GM19043 (cell line): ENCODE results near the gene GADD45B.
"Not testable (repeated sequence)": the region's sequence is repeated elsewhere in the genome, so short reads cannot be mapped to it uniquely, and the experiment has no call there.

Experiments
- ATAC-seq: cut with Tn5 transposase; IDR thresholded peaks from one replicate; pipeline ENCODE4 v1.9.1; 2021; ENCODE audit warnings: low read depth; ENCODE audit not compliant: unreplicated experiment

GADD45B gene

GRCh38 chr19:2443116-2443784 is 32.7 kb upstream of the GADD45B start:
- ATAC-seq = no peak

GRCh38 chr19:2443785-2444182 is 32.1 kb upstream of the GADD45B start:
- no peak for ATAC-seq

DNA sequence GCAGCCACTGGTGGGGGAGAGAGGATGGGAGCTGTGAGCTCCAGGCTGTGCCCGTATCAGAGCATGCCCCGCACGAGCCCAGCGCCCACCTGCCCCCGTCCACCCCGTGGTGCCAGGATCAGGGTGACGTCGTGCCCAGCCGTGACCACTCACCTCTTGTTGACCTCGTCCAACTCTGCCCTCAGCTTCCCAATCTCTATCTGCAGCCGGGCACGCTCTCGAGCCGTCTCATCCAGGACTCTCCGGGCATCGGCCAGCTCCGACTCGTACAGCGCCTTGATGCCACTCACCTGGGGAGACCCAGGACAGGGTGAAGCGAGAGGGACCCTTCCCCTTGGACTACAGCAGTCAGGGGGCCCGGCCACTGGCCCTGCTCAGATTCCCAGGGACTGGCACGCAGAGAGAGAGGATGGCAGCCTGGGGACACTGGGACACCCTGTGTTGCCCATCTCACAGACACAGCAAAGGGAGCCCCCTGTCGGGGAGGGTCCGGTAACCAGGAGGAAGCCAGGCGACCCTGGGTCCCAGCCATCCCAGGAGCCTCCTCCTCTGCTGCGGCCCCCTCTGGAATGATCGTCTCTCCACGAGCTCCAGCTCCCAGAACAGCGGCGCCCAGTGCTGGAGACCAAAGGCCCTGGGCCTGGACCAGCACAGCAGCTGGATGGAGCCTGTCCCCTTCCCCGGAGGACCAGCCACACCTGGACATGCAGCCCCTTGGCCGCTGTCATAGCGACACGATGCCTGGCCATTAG is 31.5 kb upstream of the GADD45B start:
- ATAC-seq = no peak

DNA sequence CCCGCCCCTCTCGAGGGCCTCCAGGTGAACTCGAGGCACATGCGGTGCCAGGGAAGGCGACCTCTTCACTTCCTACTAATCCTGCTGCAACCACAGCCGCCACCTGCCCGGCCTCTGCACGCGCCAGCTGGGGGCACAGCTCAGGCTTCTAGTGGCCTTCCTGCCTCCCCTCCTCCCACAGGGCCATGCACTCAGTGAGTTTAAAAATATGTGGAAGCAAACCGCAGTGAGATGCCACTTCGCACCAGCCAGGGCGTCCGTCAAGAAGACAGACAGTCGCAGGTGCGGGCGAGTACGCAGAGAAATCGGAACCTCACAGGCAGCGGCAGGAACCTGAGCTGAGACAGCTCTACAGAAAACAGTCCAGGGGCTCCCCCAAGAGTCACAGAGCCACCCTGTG is 29.5 kb upstream of the GADD45B start:
- ATAC-seq = no peak

DNA sequence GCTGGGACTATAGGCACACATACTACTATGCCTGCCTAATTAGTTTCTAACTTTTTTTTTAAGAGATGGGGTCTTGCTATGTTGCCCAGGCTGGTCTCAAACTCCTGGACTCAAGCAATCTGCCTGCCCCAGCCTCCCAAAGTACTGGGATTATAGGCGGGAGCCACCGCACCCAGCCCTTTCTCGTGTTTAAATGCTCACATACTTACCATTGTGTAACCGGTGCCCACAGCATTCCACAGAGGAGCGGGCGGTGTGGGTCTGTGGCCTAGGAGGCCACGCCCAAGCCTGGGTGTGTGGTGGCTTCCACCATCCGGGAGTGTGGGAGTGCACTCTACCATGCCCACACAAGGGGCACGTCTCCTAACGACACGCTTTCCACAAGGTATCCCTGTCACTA is 26.9 kb upstream of the GADD45B start:
- no peak for ATAC-seq

DNA sequence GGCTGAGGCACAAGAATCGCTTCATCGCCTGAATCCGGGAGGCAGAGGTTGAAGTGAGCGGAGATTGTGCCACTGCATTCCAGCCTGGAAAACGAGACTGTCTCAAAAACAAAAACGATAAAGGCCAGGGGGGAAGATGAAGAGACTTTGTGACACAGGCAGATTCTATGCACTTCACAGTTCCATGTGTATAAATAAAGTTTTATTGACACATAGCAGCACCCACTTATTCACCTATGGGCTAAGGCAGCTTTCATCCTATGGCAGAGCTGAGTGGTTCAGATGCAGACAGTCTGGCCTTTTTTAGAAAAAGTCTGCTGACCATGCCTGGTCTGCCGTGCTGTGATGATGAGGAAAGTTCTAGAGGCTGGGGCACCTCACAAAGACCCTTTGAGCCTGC is 24.8 kb upstream of the GADD45B start:
- ATAC-seq = no peak

GRCh38 chr19:2451741-2452140 is 24.2 kb upstream of the GADD45B start:
- no peak for ATAC-seq

DNA sequence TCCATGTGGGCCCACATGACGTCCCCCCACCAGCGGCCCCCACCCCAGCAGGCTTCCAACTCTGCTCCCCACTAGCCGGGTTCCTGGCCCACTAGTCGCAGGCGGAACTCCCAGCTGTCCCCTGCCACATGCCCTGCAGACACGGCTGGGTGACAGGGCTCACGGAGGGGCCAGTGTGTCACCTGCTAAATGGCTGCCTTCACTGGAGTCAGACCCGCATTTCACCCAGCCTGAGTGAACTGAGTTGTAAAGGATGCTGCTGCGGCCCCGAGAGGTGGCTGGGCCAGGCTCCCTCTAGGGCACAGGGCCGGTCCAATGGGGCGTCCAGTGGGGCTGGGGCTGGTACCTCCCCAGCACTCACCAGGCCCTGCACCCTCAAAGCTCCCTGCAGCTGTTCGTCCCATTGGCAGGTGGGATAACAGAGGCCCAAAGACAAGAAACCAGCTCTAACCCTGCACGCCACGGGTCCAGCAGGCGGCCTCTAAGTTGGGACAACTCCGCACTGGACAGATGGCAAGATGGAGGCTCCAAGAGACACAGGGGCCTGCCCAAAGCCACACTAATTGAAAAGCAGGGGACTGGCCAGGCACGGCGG is 22.4 kb upstream of the GADD45B start:
- ATAC-seq = no peak

GRCh38 chr19:2454199-2454961 is 21.5 kb upstream of the GADD45B start:
- no peak for ATAC-seq

- no peak for ATAC-seq
Observed at GRCh38 chr19:2454962-2455850, 20.7 kb upstream of the GADD45B start.

DNA sequence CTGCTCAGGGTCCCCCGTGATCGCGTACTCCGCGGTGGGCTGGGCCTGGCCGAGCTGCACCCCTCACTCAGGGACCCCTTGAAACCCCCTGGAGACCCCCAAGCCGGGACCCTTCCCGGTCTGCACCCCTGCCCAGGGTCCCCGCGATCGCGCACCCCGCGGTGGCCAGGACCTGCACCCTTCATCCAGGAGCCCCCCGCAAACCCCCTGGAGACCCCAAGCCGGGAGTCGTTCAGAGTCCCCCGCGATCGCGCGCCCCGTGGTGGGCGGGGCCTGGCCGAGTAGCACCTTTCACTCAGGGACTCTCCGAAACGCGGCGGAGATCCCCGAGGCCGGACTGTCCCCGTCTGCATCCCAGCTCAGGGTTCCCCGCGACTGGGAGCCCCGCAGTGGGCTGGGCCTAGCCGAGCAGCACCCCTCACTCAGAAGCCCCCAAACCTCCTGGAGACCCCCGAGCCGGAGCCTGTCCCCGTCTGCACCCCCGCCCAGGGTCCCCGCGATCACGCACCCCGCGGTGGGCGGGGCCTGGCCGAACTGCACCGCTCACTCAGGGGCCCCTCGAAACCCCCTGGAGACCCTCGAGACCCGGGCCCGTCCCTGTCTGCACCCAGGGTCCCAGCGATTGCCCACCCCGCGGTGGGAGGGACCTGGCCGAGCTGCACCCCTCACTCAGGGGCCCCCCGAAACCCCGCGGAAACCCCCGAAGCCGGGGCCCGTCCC is 19.9 kb upstream of the GADD45B start:
- no peak for ATAC-seq

GRCh38 chr19:2457394-2458037 is 18.4 kb upstream of the GADD45B start:
- no peak for ATAC-seq

DNA sequence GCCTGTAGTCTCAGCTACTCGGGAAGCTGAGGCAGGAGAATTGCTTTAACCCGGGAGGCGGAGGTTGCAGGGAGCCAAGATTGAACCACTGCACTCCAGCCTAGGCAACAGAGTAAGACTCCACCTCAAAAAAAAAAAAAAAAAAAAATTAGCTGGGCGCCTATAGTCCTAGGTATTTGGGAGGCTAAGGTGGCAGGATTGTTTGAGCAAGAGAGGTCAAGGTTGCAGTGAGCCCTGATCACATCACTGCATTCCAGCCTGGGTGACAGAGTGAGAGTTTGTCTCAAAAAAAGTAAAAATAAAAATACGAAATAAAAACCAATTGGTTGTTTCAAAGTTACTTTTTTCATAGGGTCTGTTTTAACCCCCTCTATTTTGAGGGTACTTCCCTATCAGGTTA is 17.9 kb upstream of the GADD45B start:
- ATAC-seq = no peak

- ATAC-seq = not testable (repeated sequence)
Observed at GRCh38 chr19:2458776-2459175, 17.2 kb upstream of the GADD45B start.

DNA sequence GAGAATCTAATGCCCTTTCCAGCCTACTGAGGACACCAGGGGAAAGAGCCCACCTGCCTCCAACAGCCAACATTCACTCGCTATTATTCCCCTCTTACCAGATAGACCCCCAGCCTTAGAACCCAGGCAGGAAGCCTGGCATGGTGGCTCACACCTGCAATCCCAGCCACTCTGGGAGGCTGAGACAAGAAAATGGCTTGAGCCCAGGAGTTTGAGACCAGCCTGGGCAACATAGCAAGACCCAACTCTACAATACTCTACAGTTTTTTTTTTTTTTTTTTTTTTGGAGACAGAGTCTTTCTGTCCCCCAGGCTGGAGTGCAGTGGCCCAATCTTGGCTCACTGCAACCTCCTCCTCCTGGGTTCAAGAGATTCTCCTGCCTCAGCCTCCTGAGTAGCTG is 15.7 kb upstream of the GADD45B start:
- no peak for ATAC-seq

DNA sequence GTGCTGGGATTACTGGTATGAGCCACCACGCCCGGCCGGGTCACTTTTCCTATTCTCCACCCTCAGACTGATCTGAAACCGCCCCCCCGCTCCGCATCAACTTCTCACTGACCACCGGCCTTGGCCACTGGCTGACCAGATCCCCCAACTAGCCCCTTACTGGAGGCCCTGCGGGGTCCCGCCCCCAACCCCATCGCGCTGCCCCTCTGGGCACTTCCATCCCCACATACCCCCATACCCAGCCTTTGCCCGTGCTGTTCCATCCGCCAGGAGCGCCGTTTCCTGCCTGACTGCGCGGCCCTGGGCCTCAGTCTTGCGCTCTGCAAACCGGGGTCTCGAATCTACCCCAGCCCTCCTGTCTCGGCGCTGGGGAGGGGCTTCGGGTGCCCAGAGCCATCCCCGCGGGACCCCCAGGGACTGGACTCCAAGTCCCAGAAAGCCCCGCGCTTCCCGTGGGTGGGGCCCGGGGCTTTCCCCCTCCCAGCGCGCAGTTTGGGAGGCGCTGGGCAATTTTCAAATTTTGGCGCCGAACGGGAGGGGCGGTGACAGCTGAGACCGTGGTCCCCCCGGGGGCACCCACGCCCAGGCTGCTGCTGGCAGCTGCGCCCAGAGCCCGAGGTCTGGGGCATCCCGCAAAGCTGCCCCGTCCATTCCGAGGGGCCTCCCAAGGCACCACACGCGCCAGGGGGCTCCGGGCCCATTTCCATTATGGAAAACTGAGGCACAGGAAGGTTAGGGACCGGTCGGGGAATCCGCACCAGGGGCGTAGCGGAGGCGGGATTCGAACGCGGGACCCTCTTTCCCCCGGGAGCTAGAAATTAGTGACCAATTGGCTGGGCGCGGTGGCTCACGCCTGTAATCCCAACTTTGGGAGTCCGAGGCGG is 13.9 kb upstream of the GADD45B start:
- ATAC-seq = no peak

DNA sequence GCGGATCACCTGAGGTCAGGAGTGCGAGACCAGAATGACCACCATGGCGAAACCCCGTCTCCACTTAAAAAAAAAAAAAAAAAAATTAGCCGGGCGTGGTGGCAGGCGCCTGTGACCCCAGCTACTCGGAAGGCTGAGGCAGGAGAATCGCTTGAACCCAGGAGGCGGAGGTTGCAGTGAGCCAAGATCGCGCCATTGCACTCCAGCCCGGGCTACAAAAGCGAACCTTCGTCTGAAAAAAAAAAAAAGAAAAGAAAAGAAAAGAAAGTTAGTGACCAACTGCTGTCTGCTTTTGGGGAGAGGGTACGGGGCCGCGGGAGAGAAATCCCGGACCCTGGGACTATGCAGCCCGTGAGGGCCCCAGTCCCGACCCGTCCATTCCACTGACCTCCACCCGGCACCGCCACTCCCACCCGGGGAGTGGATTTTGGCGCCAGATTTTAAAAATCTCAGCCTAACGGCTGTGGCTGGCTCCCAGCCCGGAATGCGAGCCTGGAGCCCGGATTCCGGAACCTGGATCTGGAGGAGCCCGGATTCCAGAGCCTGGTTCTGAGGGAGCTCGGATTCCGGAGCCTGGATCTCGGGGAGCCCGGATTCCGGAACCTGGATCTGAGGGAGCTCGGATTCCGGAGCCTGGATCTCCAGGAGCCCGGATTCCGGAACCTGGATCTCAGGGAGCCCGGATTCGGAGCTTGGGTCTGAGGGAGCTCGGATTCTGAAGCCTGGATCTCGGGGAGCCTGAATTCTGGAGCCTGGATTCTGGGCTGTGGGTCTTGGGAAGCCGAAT is 13.1 kb upstream of the GADD45B start:
- no peak for ATAC-seq
